ENCODE measurements around the gene ST6GALNAC3.

- TF ChIP-seq TAF1 (IDR thresholded peaks at IDR 0.05; ENCODE audit: borderline replicate concordance, low read depth, low read length) (no peak), POLR2A (IDR thresholded peaks at IDR 0.05; ENCODE audit: low read depth, low read length) (no peak)
Measured at GRCh38 chr1:76224752-76225151, 150.2 kb downstream of the ST6GALNAC3 start.
